ENCODE measurements around the gene SIK3. TPM values are rescaled to one million over a fixed set of nuclear protein-coding genes. Genes with fewer than 3 reads are reported as not detected.

Gene SIK3
- total RNA-seq, 4 donors from 2014 or later: 14.1 to 77.0 (median 40.7) TPM

DNA sequence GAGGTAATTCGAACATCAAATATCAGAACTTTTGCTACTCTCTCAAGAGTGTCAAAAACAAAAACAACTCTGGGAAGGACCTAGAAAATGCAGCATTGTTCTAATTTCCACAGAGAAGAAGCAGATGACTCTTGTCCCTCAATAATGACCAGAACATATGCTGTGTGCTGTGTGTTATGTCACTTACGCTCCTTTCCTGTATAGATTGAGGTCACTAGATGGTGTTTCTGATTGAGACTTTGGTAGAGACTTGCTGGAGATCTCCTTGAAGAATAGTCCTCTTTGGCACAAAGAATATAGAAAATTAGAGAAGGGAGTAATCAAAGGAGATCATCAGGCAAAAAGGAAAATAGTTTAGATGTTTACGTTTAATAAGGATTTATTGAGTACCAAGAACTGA lies 2.3 kb upstream of the SIK3 start:
- intact Hi-C loops (cut with DNase I; ENCODE audit: low total_unique reads): loop anchor here (10.0 kb wide), 1 partner anchor 316 kb away; the partner anchor contains the start of gene ZPR1

DNA sequence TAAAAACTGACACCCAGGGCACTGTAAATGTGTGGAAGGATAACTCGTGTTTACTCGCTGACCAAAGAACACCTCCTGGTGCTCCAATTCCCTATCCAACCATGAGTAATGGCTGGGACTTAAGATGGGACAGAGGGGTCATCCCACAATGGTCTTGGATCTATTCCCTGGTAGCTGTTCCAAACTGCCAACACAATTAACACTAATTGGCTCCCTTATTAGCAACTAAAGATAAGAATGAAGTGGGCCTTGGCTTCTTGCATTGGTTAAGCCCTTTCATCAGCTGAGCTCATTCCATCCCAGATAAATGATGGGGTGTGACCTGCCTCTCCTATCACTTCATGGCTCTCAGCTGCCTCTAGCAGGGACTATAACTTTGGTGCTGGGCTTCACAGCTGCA lies 1.5 kb upstream of the SIK3 start:
- H3K36me3 ChIP-seq: no peaks in the 10 kb centered on the region
- intact Hi-C loops (cut with DNase I; ENCODE audit: low total_unique reads): loop anchor here (10.0 kb wide), 1 partner anchor 315 kb away; the partner anchor contains the start of gene ZPR1
- H3K27ac ChIP-seq: peak overlapping the region; percentile 97 to 99
- no peak overlapping the region for H3K4me3 ChIP-seq
- no peak for DNase-seq
- H3K4me1 ChIP-seq: no peaks in the 10 kb centered on the region
- no peaks in the 10 kb centered on the region for H3K27me3 ChIP-seq
- TF ChIP-seq, protein P1, sequence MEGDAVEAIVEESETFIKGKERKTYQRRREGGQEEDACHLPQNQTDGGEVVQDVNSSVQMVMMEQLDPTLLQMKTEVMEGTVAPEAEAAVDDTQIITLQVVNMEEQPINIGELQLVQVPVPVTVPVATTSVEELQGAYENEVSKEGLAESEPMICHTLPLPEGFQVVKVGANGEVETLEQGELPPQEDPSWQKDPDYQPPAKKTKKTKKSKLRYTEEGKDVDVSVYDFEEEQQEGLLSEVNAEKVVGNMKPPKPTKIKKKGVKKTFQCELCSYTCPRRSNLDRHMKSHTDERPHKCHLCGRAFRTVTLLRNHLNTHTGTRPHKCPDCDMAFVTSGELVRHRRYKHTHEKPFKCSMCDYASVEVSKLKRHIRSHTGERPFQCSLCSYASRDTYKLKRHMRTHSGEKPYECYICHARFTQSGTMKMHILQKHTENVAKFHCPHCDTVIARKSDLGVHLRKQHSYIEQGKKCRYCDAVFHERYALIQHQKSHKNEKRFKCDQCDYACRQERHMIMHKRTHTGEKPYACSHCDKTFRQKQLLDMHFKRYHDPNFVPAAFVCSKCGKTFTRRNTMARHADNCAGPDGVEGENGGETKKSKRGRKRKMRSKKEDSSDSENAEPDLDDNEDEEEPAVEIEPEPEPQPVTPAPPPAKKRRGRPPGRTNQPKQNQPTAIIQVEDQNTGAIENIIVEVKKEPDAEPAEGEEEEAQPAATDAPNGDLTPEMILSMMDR (IDR thresholded peaks at IDR 0.05): no peak
- H3K9me3 ChIP-seq: no peaks in the 10 kb centered on the region

More for the DNA sequence above, 2.3 kb upstream of the SIK3 start:
- Histone ChIP-seq H3K36me3 (no peaks in the 10 kb centered on the region), H3K4me1 (no peaks in the 10 kb centered on the region), H3K4me3 (no peak overlapping the region), H3K27me3 (no peaks in the 10 kb centered on the region), H3K9me3 (no peaks in the 10 kb centered on the region), H3K27ac (no peak overlapping the region)
- no peak for DNase-seq
- no peak for TF ChIP-seq POLR2A (IDR thresholded peaks at IDR 0.05)
- TF ChIP-seq, protein P1 (IDR thresholded peaks at IDR 0.05): no peak

DNA sequence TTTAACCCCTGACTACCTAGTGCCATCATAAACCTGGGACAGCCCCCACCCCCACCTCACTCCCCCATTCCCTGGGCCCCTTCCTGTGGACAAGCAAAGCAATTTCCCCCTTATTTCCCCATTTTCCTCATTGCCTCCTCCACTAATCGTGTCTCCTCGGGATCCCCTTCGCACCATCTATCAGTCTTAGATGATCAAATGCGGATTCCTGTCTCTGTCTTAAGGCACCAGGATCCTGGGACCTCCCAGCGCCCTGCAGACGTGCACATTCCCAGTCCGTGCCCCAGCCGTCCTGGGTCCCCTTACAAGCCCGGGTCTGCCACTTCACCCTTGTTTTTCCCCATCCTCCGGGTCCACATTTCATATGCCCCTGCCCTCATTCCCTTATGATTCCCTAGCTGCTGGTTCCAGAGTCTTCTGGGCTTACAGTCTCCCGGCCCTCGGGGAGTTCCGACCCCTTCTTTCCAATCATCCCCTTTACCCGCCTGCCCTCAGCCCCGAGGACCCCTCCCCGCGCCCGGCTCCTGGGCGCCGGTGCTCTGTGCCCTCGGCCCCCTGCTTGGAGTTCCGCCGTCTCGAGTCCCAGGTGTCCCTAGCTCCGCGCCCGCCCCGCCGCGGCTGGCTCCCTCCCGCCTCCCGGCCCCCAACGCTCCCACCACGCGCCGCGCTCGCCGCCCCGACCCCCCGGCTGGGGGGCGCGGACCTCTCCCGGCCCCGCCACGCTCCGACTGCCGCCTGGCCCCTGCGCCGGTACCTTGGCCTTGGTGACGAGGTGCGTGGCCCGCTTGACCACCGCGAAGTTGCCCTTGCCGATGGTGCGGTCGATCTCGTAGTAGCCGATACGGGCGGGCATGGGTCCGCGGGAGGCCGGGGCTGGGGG lies 599 bp downstream of the SIK3 start:
- Histone ChIP-seq H3K4me3 (peak overlapping the region; percentile 58 to 74), H3K9me3 (no peaks in the 10 kb centered on the region), H3K36me3 (no peaks in the 10 kb centered on the region), H3K4me1 (no peaks in the 10 kb centered on the region), H3K27ac (peak overlapping the region; percentile 97 to 99), H3K27me3 (no peaks in the 10 kb centered on the region)
- DNase-seq: peak in 1 of 2 donors; percentile 50
- intact Hi-C loops (cut with DNase I; ENCODE audit: low total_unique reads): no loop called here
- no peak for TF ChIP-seq POLR2A (IDR thresholded peaks at IDR 0.05)
- TF ChIP-seq, protein P1 (IDR thresholded peaks at IDR 0.05): no peak

DNA sequence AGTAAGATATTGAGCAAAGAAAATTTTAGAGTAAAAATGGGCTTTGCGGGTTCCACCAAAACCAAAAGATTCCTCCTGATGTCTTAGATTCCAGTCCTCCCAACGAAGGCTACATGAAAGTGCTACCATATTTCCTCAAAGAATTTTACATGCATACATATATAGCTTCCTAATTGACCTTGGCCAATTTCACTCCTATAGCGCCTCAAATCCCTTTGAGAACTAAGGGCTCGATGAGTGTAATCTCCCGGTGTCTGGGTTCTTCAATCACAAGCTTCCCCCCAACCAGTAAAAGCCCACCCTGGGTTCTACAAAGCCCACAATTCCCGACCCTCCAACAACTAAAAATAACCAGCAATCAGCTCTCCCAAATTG lies 1.2 kb downstream of the SIK3 start:
- Histone ChIP-seq H3K4me3 (peak overlapping the region; percentile 58 to 74), H3K9me3 (no peaks in the 10 kb centered on the region), H3K36me3 (no peaks in the 10 kb centered on the region), H3K4me1 (no peaks in the 10 kb centered on the region), H3K27ac (peak overlapping the region; percentile 97 to 99), H3K27me3 (no peaks in the 10 kb centered on the region)
- no peak for DNase-seq
- intact Hi-C loops (cut with DNase I; ENCODE audit: low total_unique reads): no loop called here
- no peak for TF ChIP-seq POLR2A (IDR thresholded peaks at IDR 0.05)
- TF ChIP-seq, protein P1 (IDR thresholded peaks at IDR 0.05): no peak
